HFF-Myc (cell line): Measurements from ENCODE around the gene BEST2.

Experiments used
- DNase-seq: peaks from one replicate; pipeline ENCODE4 v3.0.0-alpha.2; 2011; ENCODE audit warnings: low read depth; ENCODE audit errors: extremely low read depth
- H3K4me3 ChIP-seq: replicated peaks from 2 replicates; pipeline ENCODE4 v1.5.1; 2011; ENCODE audit warnings: low read depth, mild to moderate bottlenecking, control low read depth, low read length
- TF ChIP-seq, protein P1 (sequence below): IDR thresholded peaks from 2 replicates; pipeline ENCODE4 v1.5.1; 2012; ENCODE audit warnings: mild to moderate bottlenecking, low read depth, low read length, control low read depth; ENCODE audit errors: missing control alignments

BEST2 gene

DNA sequence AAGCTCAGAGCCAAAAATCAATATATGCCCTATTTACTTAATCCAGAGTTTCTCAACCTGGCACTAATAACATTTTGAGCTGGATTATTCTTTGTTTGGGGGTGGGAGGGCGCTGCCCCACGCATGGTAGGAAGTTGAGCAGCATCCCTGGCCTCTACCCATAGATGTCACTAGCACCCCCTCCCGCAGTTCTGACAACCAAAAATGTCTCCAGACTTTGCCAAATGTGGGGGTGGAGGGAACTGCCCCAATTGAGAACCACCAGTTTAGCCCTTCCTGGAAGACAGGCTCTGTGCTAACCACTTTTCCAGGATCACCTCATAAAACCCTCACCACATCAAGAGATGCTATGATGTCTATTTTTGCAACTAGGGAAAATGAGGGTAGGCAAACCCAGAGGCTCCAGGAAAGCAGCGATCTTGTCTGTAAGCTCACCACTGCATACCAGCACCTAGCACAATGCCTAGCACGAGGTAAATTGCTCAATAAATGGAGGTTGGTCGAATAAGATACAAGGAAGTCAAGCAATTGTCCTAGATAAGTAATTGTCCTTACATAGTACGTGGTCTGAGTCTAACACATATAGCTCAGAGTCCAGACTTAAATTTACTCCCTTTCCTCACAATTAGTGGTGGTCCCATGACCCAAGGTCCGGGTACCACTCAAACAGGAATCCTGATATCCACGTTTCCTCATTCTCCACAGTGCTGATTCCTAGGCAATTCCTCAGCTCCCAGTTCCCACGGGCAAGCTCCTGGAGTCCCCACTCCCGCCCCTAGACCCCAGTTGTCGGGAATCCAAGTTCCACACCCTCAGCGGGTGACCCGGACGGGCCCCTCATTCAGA is 18.0 kb upstream of the BEST2 start:
- H3K4me3 ChIP-seq, result peak overlapping the region; percentile 96
- TF ChIP-seq, protein P1, sequence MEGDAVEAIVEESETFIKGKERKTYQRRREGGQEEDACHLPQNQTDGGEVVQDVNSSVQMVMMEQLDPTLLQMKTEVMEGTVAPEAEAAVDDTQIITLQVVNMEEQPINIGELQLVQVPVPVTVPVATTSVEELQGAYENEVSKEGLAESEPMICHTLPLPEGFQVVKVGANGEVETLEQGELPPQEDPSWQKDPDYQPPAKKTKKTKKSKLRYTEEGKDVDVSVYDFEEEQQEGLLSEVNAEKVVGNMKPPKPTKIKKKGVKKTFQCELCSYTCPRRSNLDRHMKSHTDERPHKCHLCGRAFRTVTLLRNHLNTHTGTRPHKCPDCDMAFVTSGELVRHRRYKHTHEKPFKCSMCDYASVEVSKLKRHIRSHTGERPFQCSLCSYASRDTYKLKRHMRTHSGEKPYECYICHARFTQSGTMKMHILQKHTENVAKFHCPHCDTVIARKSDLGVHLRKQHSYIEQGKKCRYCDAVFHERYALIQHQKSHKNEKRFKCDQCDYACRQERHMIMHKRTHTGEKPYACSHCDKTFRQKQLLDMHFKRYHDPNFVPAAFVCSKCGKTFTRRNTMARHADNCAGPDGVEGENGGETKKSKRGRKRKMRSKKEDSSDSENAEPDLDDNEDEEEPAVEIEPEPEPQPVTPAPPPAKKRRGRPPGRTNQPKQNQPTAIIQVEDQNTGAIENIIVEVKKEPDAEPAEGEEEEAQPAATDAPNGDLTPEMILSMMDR, result peak; percentile 42
- DNase-seq, result no peak

DNA sequence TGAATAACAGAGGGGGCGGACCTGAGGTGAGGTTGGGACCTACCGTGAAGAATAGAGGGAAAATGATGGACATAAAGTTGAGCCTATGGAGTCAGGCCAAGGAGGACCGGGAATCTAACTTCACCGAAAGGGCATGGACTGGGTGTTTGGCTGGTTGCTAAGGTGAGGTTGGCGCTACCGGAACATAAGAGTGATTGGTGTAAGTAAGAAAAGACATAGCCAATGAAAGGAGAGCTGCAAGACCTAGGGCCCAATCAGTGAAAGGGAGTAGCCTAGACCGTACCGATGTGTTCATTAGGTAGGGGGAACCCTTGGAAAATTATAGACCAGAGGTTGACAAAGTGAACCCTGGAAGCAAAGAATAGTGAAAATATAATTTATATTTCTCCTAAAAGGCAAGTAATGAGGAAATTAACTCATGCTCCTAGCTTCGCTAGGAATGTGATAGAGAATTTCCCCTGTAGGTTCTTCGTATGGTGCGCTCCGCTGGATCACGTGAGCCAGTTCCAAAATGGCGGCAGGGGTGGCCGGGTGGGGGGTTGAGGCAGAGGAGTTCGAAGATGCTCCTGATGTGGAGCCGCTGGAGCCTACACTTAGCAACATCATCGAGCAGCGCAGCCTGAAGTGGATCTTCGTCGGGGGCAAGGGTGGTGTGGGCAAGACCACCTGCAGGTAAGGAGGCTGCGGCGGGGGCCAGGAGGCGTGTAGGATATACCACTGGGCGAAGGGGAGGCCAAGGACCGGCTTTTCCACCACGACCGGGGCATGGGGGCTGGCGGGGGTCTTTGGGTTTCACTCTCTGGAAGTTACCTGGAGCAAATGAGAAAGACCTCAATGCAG is 14.4 kb upstream of the BEST2 start, which contains the start of gene GET3:
Gene GET3, plus strand, starts transcription at position 503 of the 840 bp plus-strand sequence. Its CDS starts 9 bp downstream, at position 512.
- H3K4me3 ChIP-seq, result peak within 1 kb of the TSS; percentile 100
- TF ChIP-seq, protein P1, result no peak
- peak; percentile 100 for DNase-seq

DNA sequence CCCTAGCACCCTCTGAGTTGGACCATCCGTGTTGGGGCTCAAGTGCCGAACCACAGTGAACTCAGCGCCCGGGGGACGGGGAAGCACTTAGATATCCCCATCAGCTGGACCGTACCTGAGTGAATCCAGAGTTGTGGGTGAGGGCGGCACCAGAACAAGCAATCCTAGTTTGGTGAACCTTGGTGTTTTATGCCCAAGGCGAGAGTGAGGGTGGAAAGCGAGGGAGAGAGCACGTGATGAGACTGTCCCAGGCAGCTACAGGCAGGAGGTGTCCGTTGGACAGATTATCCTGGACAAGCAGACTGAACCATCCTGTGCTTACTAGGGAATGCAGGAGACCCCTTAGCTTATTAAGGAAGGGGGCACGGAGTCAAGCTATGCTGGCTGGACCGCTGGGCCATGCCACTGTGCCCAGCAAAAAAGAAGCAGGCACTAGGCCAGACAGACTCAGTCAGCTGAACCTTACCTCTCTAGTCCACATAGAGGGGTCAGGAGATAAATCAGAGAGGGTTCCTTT is 13.7 kb upstream of the BEST2 start:
- no peak for DNase-seq
- TF ChIP-seq, protein P1, result no peak
- H3K4me3 ChIP-seq, result peak overlapping the region; percentile 100

DNA sequence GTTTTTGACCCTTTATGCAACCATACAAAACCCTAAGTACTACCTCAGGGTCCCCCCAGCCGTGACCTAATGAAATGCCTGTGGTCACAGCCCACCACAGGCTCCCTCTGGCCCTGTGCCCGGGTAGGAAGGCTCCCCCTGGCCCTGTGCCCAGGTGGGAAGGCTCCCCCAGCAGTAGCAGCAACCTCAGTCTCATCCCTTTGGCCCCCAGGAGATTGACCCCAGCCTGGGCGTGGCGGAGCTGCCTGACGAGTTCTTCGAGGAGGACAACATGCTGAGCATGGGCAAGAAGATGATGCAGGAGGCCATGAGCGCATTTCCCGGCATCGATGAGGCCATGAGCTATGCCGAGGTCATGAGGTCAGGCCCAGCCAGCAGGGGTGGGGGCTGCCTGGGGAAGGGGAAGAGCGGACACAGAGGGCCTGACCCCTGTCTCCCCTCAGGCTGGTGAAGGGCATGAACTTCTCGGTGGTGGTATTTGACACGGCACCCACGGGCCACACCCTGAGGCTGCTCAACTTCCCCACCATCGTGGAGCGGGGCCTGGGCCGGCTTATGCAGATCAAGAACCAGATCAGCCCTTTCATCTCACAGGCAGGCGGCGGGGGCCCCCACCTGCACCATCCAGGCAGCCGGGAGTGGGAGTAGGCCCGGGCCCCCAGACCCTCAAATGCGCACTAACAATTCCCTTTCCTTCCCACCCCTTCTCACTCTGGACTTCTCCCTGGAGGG is 6.3 kb upstream of the BEST2 start:
- DNase-seq, result no peak
- TF ChIP-seq, protein P1, result no peak
- H3K4me3 ChIP-seq, result no peak overlapping the region

DNA sequence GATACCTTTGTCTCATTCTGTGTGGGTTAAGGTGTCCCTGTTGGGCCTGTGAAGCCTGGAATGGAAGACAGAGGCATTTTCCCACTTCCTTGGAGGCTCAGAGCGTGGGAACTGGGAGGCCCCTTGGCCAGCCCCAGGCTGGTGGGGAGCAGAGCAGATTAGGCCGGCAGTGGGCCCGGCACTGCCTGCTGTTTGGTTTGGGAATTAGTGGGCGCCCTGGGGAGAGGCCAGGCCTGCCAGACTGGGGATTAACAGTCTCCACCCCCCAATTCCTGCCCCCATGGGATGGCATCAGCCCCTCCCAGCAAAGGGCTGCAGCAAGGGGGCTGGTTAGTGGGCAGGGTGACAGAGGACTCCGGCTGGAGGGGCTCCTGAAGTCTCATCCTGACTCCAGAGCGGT is 3.1 kb upstream of the BEST2 start:
- DNase-seq, result no peak
- TF ChIP-seq, protein P1, result no peak

DNA sequence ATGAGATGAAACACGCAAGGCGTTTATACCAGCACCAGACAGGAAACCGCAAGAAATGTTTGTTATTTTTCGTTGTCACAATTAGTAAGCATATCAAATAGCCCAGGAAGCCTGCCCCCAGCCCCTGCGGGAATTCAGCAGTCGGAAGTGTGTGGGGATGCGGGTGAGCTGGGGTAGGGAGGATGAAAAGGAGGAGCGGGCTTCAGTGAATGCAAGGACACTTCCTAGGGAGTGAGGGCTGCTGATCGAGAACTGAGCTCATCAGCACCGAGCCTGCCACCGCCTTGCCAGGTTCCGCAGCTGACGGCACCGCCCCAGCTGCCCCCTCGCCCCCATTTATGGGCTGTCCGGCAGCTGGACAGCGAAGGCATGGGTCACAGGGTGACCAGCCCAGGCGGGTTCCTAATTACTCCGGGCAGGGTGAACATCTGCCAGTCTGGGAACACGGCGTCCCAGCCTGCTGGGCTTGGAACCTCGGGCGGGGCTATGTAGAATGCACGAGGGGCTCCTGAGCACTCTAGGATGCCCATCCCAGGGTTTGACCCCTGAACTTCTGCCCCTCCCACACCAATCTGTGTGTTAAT is 1.6 kb upstream of the BEST2 start:
- TF ChIP-seq, protein P1, result no peak
- no peak overlapping the region for H3K4me3 ChIP-seq
- no peak for DNase-seq

More for the DNA sequence above, 3.1 kb upstream of the BEST2 start:
- no peak overlapping the region for H3K4me3 ChIP-seq
